IPS-18c (cell line): Measurements from ENCODE around the gene PNMA6A.
"Not testable (repeated sequence)": the region's sequence is repeated elsewhere in the genome, so short reads cannot be mapped to it uniquely, and the experiment has no call there.

ENCODE experiments used
- H3K4me3 ChIP-seq: 2 replicates; pipeline ENCODE4 v1.7.0; 2013; ENCODE audit warnings: low read depth, mild to moderate bottlenecking, low read length, moderate library complexity; ENCODE audit not compliant: insufficient read depth
- H3K9me3 ChIP-seq: one replicate; pipeline ENCODE4 v1.6.1; 2013; ENCODE audit warnings: mild to moderate bottlenecking, low read length, moderate library complexity; ENCODE audit not compliant: control insufficient read depth, insufficient read depth

Gene PNMA6A

DNA sequence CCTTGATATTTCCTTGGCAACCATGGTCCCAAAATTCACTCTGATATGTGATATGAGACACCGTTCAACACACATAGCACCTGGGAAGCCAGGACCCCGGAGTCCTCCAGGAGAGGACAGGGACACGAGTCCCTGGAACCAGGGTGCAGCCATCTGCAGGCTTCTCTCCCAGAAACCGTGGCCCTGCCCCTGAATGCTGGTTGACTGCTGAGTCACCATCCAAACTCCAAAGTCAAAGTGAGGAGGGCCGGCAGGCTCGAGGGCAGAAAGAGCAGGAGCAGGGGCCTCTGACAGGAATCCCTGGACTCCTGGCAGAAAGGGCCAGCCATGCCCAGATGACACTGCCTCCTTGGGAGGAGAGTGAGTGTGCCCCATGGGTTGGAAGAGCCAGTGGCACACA is 6.9 kb upstream of the PNMA6A start:
- Histone ChIP-seq H3K9me3 (no peaks in the 10 kb centered on the region), H3K4me3 (no peak overlapping the region)

GRCh38 chrX:153066402-153066801 is 5.9 kb upstream of the PNMA6A start:
- H3K9me3 ChIP-seq, H3K4me3 ChIP-seq: not testable (repeated sequence)

- not testable (repeated sequence) for H3K4me3 ChIP-seq, H3K9me3 ChIP-seq
These were observed 1.1 kb downstream of the PNMA6A start for GRCh38 chrX:153073331-153073730.

DNA sequence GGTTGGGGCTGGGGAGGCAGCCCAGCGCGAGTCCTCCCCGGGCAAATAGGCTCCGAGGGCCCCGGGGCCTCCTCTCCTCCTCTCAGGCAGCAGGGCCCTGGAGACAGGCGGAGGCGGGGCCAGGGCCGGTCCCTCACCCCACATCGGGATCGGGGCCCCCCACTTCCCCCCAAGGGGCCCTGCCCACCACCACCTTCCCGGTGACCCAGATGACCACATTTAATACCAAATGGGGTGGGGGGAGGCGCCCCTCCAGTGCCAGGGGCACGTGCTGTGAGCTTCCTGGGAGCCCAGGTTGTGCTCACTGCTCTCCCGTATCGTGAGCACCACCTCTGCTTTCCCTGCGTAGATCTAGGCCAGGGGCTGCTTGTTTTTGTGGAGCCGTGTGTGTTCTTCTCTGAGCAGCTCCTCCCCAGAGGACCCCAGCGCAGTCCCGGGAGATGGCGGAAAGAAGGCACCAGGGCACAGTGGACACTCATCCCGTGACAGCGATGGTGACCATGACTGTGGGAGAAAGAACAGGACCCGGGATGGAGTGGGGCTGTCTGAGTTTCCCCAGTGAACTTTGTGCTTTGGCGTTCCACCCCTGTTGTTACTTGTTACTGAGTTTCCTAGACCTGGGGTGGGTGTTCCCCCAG is 2.1 kb downstream of the PNMA6A start:
- Histone ChIP-seq H3K4me3 (no peak overlapping the region), H3K9me3 (peaks cover 3% of the 10 kb centered on the region)

DNA sequence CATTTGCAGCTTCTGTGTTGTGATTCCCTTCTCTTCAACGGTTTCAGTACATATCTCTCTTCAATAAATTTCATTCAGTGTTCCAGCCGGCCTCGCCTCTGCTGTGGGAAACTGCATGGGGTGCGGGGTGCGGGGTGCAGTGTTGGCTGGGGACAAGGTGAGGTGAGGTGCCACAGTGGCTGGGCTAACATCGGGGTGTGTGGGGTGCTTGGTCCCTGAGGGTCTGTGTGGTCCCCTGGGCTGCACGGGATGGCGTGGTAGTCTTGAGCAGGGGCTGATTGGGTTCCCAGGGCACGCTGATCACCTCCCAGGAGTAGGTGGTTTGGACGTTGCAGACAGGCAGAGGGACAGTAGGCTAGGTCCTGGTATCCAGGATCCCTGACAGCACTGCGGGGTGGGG is 2.7 kb downstream of the PNMA6A start:
- peaks cover 3% of the 10 kb centered on the region for H3K9me3 ChIP-seq

DNA sequence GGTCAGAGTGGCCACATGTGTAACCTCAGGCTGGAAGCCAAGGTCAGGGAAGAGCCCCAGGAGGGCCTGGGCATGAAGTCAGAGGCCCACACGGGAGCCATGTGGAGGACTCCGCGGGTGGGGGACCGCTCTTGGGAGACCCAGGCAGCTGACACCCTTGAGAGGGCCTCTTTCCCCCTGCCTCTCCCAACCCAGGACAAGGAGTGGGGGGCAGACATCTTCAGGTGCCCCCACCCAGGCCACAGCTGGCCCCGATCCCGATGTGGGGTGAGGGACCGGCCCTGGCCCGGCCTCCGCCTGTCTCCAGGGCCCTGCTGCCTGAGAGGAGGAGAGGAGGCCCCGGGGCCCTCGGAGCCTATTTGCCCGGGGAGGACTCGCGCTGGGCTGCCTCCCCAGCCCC is 3.1 kb downstream of the PNMA6A start:
- no peak overlapping the region for H3K4me3 ChIP-seq
- peaks cover 3% of the 10 kb centered on the region for H3K9me3 ChIP-seq

More for the DNA sequence above, 2.7 kb downstream of the PNMA6A start:
- no peak overlapping the region for H3K4me3 ChIP-seq

DNA sequence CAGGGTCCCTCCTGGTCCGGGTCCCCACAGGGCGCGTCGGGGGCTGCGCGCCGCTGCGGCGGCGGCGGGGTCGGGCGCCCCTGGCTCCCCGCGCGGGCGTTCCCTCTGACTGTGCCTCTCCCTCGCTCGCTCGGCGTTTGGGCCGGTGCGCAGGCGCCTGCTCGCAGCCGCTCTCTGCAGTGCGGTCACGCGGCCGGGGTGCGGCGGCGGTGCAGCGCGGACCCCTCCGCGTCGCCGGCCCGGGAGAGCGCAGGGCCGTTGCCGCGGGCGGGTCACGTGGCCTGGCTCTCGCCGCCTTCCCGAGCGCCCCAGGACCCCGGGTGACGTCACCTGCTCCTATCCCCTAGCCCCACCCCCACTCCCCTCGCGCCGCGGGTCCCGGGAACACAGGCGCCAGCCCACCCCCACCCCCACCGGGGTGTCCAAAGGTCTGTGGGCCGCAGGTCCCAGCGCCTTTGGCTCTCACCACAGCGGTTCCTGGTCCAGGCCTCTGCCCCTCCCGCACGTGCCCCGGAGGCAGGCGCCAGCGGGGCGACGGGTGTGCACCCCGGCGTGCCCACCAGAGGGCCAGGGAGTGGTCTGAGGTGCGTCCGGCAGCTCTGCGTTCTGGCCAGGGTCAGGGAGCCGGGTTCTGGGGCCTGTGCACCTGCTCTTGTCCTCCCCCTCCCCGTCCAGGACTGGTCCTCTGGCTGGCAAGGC is 5.3 kb downstream of the PNMA6A start:
- H3K9me3 ChIP-seq, H3K4me3 ChIP-seq: not testable (repeated sequence)

- not testable (repeated sequence) for H3K4me3 ChIP-seq, H3K9me3 ChIP-seq
These were observed 11.1 kb downstream of the PNMA6A start for GRCh38 chrX:153083238-153083923.

GRCh38 chrX:153102418-153102817 is 30.2 kb downstream of the PNMA6A start:
- H3K9me3 ChIP-seq, result peaks cover 13% of the 10 kb centered on the region
- H3K4me3 ChIP-seq, result no peak overlapping the region

DNA sequence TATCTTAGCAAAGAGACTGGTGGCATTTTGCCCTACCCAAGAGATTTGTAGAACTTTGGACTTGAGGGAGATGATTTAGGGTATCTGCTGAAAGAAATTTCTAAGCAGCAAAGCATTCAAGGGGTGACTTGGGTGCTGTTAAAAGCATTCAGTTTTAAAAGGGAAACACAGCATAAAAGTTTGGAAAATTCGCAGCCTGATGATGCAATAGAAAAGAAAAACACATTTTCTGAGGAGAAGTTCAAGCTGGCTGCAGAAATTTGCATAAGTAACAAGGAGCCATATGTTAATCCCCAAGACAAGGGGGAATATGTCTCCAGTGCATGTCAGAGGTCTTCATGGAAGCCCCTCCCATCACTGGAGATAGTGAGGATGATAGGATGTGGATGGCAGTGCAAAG is 32.7 kb downstream of the PNMA6A start:
- peaks cover 13% of the 10 kb centered on the region for H3K9me3 ChIP-seq
- not testable (repeated sequence) for H3K4me3 ChIP-seq

DNA sequence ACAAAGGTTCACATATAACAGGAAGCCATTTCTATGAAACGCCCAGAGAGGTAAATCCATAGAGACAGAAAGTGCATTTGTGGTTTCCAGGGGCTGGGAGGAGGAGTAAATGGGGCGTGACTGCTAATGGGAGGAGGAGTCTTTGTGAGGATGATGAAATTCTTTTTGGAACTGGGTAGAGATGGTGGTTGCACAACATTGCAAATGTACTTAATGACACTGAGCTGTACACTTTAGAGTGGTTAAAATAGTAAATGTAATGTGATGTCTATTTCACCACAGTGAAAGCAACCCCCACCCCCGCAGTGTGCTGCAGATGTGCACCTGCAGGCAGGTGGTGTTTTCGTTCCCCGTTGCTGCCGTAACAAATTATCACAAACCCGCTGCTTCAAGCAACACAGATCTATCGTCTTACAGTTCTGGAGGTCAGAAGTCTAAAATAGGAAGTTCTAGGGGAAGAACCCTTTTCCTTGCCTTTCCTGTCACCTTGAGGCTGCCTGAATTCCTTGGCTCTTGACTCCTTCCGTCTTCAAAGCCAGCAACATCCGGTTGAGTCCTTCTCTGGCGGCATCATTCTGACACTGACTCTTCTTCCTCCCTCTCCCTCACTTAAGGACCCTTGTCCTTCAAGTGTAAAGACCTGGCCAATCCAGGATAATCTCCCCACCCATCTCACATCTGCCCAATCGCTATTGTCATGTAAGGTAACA is 34.0 kb downstream of the PNMA6A start:
- not testable (repeated sequence) for H3K9me3 ChIP-seq, H3K4me3 ChIP-seq

DNA sequence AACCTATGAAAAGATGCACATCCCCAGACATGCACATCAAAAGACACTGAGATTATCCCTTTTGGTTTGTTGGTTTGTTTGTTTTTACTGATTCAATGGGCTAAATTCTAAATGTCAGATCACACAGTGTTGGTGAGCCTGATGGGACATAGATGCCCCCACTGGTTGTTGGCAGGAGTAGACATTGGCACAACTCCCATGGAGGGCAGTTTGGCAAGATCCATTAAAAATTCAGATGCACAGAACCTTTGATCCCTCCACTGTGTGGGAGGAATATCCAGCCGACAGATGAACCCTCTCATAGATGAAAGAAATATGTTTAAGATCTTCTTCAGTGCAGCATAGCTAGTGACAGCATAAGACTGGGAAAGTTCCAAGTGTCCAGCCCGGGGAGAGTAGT is 38.5 kb downstream of the PNMA6A start:
- H3K9me3 ChIP-seq, H3K4me3 ChIP-seq: not testable (repeated sequence)

DNA sequence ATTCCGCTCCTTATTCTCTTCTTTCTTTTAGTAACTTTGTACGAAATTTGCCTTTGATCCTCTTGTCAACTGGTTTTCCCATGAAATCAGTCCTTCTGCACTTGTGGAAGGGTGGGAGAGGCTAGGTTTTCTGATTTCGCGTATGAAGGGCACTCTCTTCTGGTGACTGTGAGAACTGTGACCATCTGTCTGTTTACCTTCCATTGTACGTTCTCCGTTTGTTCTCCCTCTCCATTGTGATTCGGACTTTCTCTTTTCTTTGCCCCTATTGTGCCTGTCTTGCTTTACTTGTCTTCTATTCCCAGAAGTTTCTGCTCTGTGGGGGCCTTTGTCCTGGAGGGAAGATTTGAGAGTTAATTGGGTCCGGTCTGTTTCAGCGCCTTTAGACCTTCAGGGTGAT is 41.6 kb downstream of the PNMA6A start:
- not testable (repeated sequence) for H3K4me3 ChIP-seq

DNA sequence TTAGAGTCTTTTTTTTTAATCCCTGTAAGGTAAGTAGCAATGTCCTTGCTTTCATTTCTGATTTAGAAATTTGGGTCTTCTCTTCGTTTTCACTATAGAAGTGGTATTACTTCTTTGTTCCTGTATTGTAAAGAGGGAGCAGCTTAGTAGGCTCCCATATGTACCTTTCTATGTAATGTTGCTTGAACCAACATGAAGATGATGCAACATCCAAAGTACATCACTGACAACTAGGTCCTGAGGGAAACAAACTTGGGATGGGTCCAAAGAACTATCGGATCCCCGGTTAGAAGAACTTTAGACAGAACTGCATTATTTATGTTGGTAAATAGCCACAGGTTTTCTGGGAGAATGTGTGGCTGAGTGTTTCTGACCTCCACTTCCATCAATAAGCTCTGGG is 45.5 kb downstream of the PNMA6A start:
- H3K4me3 ChIP-seq, H3K9me3 ChIP-seq: not testable (repeated sequence)

More for the DNA sequence above, 41.6 kb downstream of the PNMA6A start:
- not testable (repeated sequence) for H3K9me3 ChIP-seq

- not testable (repeated sequence) for H3K4me3 ChIP-seq, H3K9me3 ChIP-seq
These were observed 48.0 kb downstream of the PNMA6A start for GRCh38 chrX:153120230-153120629.

DNA sequence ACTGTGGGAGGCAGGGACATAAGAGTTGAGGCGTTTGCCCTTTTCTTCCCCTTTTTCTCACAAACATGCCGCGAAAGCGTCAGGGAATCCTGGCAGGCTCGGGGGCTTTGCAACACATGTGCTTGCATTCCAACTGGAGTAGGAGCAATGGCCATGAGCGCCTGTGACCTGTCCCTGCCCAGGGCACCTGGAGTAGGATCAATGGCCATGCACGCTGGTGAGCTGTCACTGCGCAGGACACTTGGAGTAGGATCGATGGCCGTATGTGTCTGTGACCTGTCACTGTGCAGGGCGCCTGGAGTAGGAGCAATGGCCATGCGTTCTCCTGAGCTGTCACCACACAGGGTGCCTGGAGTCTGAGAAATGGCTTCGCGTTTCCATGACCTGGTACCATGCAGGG is 51.2 kb downstream of the PNMA6A start:
- not testable (repeated sequence) for H3K9me3 ChIP-seq, H3K4me3 ChIP-seq
